Stimulated activated CD4-positive, alpha-beta T cell treated with anti-CD3 and anti-CD28 coated beads, Interleukin-4, amount 100 ng/mL, for 48 hours (primary cell): ENCODE results near the gene YPEL1.
"Not testable (repeated sequence)": the region's sequence is repeated elsewhere in the genome, so short reads cannot be mapped to it uniquely, and the experiment has no call there.

Source experiments
- DNase-seq, 2 donors: peaks; one replicate each; pipeline ENCODE4 v3.0.0-alpha.2; 2020; ENCODE audit warnings: low read depth in 2 of 2

The YPEL1 gene

DNA sequence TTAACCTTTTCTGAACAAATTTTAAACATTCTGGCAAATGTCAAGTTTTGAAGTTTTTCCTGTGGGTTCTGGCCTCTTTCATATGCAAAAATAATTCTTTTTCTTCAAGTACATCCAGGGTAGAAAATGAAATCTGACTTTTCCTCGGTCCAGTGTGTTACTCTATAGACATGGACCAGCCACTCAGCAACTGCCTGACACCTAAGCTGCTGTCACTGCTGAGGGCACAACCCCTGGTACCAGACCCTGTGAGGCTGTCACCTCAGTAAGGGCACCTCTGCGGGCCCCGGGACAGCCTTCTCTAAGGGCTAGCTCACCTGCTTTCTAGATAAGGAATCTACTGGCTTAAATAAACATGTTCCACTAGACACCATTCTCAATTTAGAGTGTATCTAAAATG, 36.0 kb downstream of the YPEL1 start:
- no peak for DNase-seq

DNA sequence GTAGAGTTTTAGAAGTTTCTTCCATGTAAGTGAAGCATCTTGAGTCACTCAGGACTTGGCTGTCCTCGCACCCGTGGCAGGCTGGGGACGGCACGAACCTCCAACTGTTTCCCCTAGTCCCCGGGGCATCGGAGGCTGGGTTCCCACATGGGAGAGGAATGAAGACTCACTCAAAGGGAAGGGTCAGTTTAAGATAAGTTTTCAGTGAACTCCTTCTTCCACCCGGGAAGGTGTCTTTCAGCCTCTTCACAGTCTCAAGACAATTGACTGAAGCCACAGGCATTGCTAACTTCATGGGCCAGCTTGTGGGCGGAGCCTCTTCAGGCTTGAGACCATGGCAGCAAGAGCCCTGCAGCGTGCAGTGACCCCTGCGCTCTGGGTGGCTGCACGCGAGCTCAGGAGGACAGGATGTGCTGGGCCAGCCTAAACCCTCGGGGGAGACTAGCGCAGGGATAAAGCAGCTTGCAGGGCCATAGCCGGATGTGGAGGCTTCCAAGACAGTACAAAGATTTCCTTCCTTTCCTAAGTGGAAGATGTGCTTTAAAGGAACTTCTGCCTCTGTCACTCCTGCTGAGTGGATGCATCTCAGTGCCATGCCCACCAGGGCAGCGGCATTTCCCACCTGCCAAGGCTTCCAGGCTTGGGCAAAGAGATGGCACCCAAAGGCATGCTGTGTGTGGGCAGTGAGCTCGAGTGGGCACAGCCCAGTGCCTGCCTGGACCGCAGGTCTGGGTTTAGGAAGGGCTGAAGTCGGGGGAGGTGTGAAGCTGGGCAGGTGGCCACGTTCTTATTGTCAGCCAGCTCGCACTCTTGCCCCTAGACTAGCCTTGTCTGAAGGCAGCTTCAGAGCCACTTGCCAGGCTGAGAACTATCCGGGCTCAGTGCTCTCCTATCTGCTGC, 36.9 kb downstream of the YPEL1 start:
- no peak for DNase-seq

DNA sequence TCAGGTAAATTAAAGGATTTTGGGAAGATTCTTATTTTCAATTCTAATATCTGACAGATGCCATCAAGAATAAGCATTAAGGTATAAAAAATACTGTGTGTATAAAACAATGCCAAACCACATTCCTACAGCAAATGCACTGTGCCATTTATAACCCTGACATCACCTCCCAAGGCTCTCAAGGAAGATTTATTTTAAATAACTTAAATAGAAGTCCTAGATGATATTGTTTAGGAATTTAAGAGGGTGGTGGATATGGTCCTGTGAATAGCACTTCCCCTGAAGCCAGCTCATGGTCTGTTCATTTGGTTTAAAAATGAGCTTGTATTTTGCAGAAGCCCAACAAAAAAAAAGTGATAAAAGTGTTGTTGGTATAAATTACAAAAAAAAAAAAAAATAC, 37.7 kb downstream of the YPEL1 start:
- no peak for DNase-seq

DNA sequence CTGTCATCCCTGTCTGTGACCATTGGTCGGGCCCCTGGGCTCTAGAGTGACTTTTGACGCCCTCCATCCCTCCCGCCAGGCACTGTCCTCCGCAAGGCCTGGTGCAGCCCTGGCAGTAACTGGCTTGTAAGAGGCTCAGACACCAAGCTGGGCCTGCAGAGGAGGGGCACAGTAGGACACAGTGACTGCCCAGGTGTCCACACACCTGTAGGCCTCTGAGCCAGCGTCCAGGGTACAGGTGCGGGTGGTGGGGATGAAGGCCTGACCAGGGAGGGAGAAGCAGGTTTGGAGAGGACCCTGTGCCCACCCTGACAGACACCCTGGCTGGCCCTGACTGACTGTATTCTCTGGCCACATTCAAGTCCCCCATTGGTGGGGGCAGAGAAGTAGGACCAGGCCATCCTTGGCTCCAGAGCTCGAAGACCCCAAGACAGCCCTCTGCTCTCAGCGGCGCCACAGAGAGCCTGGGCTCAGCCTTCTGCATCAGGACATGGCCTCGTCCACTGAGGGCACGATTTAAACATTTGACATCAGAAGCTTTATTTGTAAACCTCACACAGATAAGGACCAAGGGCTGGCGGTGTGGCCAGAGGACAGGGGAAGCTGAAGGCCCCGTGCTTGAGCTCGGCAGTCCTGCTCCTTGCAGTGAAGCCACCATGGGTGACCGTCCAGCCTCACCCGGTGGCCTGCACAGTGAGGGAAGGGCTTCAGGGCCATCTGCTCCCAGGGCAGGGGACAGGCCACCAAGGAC, 38.4 kb downstream of the YPEL1 start:
- no peak for DNase-seq

DNA sequence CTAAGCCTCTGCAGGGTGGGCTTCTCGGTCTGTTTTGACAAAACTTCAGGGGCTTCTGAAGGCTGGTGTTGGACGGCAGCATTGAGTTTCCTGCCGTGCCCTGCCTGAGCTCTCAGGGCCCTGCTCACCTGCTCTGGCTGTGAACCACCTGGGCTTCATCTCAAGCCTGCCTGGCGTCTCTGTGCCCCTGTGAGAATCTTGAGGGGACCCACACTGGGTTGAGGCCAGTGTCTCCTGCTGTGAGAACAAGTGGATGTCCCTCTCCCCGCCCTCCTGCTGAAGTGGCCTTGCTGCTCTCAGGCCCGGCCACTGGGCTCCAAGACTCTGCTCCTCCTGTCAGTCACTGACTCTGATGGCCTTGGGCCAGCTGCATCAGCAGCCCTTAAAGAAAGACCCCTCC, 39.5 kb downstream of the YPEL1 start:
- DNase-seq: no peak

DNA sequence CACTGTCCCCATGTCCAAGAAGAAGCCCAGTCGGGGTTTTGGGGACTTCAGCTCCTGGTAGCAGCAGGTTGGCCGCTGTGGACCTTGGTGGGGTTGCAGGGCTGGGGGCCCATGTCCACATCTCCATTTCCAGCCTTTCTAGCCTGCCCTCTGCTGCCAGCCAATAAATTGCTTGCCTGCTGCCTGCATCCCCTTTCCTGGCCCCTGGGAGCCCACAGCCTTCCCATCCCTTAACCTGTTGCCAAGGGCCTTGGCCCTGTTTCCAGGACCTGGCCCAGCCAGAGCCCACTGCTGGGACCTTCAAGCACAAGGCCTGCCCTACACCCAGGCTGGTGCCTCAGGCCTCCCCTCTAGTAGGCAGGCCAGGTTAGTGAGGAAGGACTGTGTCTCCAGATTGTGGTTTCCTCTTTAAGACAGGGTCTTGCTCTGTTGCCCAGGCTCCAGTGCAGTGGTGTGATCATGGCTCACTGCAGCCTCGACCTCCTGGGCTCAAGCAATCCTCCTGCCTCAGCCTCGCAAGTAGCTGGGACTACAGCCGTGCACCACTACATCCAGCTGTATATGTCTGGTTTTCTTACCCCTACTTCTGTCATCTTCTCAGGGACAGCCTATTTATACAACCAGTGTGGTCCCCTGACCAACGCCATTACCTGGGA, 40.0 kb downstream of the YPEL1 start:
- no peak for DNase-seq

DNA sequence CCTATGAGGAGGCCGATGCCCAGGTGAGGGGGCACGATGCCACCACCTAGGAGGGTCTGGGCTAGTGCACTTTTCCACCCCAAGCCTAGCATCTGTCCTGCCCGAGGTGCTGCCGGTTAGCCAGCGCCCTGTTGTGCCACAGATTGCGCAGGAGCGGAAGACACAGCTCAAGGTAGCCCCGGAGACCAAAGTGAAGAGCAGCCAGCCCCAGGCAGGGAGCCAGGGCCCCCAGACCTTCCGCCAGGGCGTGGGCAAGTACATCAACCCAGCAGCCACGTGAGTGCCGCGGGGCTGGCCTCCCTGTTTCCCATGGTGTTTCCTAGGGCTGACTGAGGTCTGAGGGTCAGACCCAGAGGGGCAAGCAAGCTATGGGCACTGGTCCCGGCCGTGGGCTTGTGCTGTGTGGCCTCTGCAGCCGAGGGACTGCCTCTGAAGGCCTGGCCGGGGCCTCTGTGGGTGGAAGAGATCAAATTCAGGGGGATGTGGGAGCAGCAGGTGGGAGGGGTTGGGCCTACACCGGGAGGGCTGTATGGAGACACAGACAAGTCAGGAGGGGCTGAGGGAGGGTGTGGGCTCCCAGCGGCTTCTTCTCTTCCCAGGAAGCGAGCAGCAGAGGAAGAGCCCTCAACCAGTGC, 40.7 kb downstream of the YPEL1 start:
- DNase-seq: no peak

DNA sequence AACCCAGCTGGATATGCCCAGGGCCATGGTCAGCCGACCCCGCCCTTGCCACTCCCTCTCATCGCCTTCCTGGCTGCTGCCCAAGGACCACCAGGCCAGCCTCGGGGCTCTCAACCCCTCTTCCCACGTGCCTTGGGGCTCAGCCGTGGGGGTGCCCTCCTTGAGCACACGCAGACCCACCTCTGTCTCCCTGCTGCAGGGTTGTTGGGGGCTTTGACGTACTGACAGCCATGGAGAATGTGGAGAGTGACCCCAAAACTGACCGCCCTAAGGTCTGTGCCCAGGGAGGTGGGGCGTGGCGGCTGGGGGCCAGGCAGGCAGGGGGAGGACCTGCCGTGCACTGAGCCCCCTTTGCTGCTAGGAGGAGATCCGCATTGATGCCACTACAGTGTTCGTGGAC, 41.2 kb downstream of the YPEL1 start:
- no peak for DNase-seq

DNA sequence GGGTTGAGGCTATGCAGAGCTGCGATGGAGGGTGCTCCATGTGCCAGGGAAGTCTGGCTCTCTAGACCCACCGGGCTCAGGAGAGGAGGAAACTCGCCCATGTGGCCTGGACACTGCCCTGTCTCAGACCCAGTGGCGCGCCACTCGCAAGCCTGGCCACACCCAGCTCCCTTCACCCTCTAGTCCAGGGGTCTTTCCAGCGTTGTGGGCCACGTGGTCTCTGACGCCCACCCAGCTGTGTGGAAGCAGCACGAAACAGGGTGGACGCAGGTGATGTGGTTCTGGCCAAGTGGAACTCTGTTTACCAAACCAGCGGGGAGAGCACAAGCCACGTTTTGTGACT, 41.6 kb downstream of the YPEL1 start:
- no peak for DNase-seq

DNA sequence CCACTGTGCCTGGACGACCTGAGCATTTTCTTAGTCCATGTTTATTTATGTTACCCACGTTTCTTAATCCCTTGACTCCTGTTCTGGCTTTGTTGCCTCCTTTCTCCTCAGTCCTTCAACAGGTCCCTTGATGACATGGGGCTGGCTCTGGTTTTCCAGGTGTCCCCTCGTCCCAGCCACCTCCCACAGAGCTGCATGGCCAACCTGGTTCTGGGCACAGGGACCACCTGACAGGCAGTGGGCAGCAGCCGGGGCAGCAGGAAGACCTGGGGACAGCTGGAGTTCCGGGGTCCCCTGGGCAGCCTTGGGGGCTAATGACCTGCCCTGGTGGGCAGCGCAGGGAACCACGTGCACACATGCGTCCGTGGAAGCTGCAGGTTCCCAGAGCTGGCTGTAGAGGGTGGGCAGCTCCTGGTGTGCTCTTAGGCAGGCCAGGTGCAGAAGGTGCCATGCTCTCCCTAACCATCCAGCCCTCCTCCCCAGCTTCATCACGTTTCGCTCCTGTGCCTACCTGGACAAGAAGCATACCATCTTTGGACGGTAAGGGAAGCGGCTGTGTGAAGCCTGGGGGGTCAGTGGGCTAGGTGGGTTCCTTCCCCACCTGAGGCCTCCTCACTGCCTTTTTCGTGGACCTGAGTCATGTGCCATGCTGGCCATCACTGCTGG, 42.1 kb downstream of the YPEL1 start:
- no peak for DNase-seq

DNA sequence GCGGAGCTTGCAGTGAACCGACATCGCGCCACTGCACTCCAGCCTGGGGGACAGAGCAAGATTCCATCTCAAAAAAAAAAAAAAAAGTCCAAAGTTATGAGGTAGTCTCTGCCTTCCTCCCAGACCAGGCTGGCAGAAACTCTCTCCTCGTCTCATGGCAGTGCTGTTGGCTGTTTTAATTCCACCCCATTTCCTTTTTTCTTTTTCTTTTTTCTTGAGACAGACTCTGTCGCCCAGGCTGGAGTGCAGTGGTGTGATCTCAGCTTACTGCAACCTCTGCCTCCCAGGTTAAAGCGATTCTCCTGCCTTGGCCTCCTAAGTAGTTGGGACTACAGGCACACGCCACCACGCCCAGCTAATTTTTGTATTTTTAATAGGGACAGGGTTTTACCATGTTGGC, 42.7 kb downstream of the YPEL1 start:
- DNase-seq: not testable (repeated sequence)

DNA sequence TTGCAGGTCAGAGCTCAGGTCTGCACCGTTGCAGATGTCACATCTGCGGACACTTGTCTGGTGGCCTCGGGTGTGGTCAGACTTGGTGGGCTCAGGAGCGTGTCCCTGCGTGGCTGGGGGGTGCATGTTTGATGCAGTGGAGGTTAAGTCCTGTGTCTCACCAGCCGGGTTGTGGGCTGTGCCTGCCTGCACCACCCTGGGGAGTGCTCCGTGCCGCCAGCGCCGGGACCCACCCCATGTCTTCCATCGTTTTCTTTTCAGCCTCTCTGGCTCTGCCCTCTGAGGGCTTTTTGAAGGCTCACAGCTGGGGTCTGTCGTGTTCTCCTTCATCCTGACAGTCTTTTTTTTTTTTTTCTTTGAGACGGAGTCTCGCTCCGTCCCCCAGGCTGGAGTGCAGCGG, 43.8 kb downstream of the YPEL1 start:
- no peak for DNase-seq

DNA sequence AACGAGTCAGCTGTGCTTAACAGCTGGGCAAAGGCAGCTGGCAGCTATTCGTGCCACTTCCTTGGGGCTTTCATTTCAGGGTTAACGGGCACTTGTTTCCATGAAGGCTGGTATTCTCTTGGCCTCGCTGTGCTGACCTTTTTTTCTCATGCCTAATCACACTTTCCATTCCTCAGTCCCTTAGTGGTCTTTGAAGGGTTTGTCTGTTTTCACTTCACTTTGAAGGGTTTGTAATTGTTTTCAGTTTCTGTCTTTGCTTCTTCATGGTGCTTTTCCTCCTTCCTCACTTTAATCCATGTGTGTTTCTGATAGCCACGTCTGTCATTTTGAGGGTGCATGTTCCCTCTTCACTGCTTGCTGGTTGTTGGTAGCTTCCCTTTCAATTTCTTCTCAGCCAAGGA, 45.2 kb downstream of the YPEL1 start:
- DNase-seq: no peak

DNA sequence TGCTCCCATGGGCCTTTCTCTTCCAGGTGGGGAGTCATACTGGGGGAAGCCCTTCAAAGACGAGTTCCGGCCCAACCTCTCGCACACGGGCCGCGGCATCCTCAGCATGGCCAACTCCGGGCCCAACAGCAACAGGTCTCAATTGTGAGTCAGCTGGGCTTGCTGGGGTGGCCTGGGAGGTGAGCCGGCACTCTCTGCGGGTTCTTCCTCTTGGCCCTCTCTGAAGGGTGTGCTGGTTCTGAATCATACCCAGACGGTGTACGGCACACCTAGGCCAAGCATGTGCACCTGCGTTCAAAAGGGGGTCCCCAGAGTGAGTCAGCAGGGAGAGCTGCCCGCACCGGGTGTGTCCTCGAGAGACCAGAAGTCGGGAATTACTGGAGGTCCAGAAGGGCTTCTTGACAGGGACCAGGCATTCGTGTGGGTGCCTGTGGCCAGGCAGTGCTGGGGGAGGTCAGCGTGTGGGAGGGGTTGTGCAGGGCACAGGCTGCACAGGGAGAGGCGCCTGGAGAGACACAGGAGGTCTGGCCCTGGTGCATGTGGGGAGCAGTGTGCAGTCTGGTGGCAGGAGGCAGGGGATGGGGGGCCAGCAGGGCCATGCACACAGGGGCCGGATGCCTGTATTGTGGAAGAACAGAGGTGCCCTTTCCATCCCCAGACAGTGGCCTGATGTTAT, 46.8 kb downstream of the YPEL1 start:
- no peak for DNase-seq

DNA sequence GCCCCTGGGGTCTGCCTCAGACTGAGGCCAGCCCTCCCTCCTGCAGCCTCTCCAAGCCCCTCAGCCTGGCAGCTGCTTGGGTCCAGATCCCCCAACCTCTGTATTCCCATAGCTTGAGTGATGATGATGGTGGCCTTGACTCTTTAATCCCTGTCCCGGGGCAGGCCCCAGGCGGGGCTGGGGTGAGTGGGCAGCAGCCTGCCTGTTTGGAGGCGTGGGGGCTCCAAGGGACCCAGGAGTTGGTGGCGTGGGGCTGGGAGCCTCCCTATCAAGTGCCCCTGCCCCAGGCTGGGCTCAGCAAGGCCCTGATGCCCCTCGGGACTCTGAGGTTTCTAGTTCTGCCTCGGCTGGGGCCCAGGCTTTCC, 47.3 kb downstream of the YPEL1 start:
- DNase-seq: no peak

DNA sequence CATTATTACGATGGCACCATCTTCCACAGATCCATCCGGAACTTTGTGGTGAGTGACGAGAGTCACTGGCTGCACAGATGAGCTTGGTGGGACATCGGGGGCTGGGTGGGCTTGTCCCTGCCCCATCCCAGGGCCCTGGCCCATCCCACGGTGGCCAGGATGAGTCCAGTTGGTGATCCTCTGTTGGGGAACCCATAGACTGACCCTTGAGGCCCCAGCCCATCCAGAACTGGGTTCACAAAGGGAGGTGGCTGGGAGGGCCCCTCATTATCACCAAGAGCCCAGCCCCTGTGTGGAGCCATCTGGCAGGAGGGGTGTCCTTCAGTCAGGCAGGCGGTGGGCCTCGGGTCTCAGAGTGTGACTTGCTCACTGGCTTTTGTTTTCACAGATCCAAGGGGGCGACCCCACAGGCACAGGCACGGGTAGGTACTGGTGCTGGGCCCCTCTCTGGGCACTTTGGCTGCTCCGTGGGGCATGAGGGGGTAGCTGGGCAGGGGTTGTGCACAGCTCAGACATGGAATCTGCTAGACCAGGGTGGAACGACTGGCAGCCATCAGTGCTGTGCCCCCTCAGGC, 47.8 kb downstream of the YPEL1 start:
- DNase-seq: no peak

DNA sequence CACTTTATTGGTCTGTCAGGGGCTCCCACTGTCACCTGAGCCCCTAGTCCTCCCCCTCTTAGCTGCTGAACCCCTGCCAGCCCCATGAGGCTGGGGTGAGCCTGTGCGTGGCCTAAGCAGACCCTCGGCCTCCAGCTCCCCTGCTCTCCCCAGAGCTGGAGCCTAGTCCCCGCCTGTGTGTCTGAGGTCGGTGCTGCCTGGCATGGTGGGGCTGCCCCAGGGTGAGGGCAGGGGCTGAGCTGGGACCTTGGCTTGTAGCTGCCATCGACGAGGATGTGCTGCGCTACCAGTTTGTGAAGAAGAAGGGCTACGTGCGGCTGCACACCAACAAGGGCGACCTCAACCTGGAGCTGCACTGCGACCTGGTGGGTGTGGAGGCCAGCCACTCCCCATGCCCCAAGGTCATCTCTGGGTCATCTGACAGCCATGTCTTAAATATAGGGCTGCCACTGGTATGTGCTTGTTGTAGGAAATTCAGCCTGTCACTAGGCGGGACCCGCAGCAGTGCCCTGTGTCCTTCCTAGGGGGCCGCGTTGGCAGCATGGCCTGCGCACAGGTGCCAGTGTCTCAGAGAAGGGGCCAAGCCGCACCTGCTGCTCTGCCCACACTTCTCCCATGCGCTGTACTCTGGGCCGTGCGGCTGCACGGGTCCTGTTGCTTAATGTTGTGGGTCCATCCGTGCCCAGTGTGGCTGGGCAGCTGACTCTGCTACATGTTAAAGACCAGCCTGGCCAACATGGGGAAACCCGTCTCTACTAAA, 48.8 kb downstream of the YPEL1 start:
- no peak for DNase-seq

DNA sequence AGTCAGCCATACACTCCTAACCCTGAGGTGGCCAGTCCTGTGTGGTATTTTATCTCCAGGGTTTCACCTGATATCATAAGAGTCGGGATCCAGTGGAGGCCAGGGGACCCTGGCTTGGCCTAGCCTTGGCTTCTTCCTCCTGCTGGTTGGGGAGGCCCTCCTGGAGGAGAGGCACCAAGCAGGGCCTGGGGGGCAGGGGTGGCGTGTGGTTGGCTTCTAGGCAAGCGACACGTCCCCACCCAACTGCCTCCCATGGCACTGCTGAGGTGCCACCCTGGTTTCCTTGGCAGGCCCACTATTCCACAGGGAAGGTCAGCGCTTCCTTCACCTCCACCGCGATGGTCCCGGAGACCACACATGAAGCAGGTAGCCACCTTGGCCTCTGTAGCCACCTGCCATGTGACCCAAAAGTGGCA, 49.4 kb downstream of the YPEL1 start:
- no peak for DNase-seq

DNA sequence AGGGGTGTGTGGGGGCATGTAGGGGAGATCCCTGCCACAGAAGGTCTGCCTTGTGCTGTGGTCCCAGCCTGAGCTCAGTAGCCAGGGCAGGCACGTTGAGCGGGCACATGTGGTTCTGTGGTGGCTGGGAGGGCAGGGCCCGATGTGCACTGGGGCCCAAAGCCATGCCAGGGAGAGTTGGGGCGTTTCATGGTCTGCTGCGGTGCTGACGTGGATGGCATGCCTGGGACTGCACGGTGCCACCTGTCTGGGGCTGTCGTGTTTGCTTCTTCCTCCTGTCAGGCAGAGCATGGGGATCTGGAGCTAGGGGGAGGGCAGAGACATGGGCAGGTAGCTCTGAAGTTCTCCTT, 50.5 kb downstream of the YPEL1 start:
- DNase-seq: no peak

DNA sequence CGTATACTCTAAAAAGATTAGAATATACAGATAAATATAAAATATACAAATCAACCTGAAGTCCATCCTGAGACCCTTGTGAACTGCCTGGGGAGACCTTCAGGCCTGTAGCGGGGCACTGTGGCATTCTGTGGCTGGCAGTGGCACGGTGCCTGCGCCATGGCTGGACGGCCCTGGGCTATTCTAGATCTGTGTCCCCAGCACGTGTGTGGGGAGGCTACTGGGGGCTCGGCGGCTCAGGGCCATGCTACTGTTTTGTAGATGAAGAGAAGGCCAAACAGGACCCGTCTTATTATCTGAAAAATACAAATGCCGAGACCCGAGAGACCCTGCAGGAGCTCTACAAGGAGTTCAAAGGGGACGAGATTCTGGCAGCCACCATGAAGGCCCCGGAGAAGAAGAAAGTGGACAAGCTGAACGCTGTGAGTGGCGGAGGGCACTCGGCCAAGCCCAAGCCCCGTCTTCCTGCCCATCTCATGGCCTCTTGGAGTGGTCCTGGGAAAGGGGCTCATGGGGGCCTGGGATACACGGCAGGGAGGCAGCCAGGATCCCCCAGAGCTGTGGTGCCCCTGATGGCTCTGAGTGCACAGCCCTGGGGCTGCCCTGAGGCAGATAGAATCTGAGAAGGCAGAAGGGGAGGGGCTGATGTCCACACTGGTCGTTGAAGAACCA, 51.0 kb downstream of the YPEL1 start:
- no peak for DNase-seq
